Esophagus squamous epithelium (tissue), 5 donors: ENCODE measurements around the gene MEMO1. TPM values are rescaled to one million over a fixed set of nuclear protein-coding genes. Genes with fewer than 3 reads are reported as not detected.
"Not testable (repeated sequence)": the region's sequence is repeated elsewhere in the genome, so short reads cannot be mapped to it uniquely, and the experiment has no call there.

Experiments
- DNase-seq: peaks from one replicate; lab custom pipeline; 2025; lab: John Stamatoyannopoulos, UW
- H3K27ac ChIP-seq, 4 donors: fragments of 200-600 bp; sonication (generic); one replicate each; pipeline ENCODE4 v1.5.1; 2016 to 2019; ENCODE audit warnings: mild to moderate bottlenecking in 1 of 4
- H3K27me3 ChIP-seq, 4 donors: fragments of 200-600 bp; sonication (generic); 1 replicate in 3 of 4; 2 replicates in 1 of 4; pipeline versions ENCODE4 v1.5.1 to v1.6.0; 2017 to 2021; ENCODE audit warnings: antibody characterized with exemption in 1 of 4
- H3K36me3 ChIP-seq, 3 donors: fragments of 200-600 bp; sonication (generic); one replicate each; pipeline ENCODE4 v1.5.1; 2016 to 2019
- H3K4me1 ChIP-seq, 3 donors: fragments of 200-600 bp; sonication (generic); one replicate each; pipeline ENCODE4 v1.5.1; 2017 to 2019
- H3K4me3 ChIP-seq, 4 donors: fragments of 200-600 bp; sonication (generic); 1 replicate in 3 of 4; 2 replicates in 1 of 4; pipeline ENCODE4 v1.5.1; 2016 to 2019; ENCODE audit warnings: mild to moderate bottlenecking in 2 of 4, moderate library complexity in 1 of 4
- H3K9me3 ChIP-seq, 3 donors: fragments of 200-600 bp; sonication (generic); one replicate each; pipeline ENCODE4 v1.5.1; 2016 to 2019
- POLR2A ChIP-seq, 4 donors: fragments of 450-650 bp; IDR thresholded peaks; one replicate each; pipeline ENCODE4 v1.6.1; 2017; ENCODE audit warnings: antibody characterized with exemption in 4 of 4, mild to moderate bottlenecking in 4 of 4, moderate library complexity in 3 of 4
- WGBS, 2 donors: methylation state at CpG; one replicate each; pipeline ENCODE4 v1.1.5; 2018; 5-methylcytosine and 5-hydroxymethylcytosine counted together
- intact Hi-C: fragments of 100-400 bp; cut with DNase I; formaldehyde crosslinking; loops from one replicate; pipeline ENCODE4 v1.15.0; 2022
- total RNA-seq, 4 donors: library from RNA; depleted of rRNA; stranded (reverse); fragments of >200 nt; gene quantifications; one replicate each; pipeline ENCODE4 v1.1.0, GENCODE V29; 2016
- TF ChIP-seq, protein P1 (sequence below), 6 experiments: fragments of 450-650 bp in 4 of 6; fragments of 200-600 bp in 2 of 6; sonication (generic) in 2 of 6; IDR thresholded peaks; one replicate each; pipeline ENCODE4 v1.5.1; 2016 to 2019; ENCODE audit warnings: antibody characterized with exemption in 6 of 6, mild to moderate bottlenecking in 4 of 6, moderate library complexity in 4 of 6
- donor health status: DM: yes; HTN: yes; CAD: no.

Gene MEMO1
- total RNA-seq, 4 donors from 2014 or later, result 32.1 to 61.7 (median 45.0) TPM

DNA sequence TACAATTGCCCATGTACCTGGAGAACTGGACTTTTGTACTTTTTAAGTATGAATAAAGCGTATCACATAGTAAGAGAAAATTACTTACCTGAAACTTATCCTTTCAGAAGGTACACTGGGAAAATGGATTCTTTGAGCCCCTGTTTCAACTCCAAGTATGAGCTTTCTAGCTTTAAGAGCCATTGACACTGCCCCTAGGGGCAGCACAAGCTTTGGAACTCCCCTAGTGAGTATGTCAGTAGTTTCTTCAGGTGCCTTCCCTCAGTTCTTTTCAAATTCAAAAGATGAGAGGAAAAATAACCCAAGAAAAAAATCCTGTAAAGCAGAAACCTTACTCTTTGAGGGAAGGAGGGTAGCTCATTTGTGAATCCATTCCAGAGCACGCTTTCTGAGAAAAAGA is 124.1 kb downstream of the MEMO1 start:
- 95 to 100% methylated on average over 2 of the region's 2 CpGs for WGBS, 2 donors
- H3K4me1 ChIP-seq, result no peaks in the 10 kb centered on the region
- intact Hi-C loops, result no loop called here
- no peak for DNase-seq
- H3K36me3 ChIP-seq, result peaks cover 0 to 33% (median 5%) of the 10 kb centered on the region in 3 donors
- no peak overlapping the region for H3K27ac ChIP-seq
- H3K4me3 ChIP-seq, result no peak overlapping the region
- H3K9me3 ChIP-seq, result no peaks in the 10 kb centered on the region
- H3K27me3 ChIP-seq, result no peaks in the 10 kb centered on the region
- TF ChIP-seq, protein P1, sequence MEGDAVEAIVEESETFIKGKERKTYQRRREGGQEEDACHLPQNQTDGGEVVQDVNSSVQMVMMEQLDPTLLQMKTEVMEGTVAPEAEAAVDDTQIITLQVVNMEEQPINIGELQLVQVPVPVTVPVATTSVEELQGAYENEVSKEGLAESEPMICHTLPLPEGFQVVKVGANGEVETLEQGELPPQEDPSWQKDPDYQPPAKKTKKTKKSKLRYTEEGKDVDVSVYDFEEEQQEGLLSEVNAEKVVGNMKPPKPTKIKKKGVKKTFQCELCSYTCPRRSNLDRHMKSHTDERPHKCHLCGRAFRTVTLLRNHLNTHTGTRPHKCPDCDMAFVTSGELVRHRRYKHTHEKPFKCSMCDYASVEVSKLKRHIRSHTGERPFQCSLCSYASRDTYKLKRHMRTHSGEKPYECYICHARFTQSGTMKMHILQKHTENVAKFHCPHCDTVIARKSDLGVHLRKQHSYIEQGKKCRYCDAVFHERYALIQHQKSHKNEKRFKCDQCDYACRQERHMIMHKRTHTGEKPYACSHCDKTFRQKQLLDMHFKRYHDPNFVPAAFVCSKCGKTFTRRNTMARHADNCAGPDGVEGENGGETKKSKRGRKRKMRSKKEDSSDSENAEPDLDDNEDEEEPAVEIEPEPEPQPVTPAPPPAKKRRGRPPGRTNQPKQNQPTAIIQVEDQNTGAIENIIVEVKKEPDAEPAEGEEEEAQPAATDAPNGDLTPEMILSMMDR (IDR thresholded peaks at IDR 0.05), result peak in 1 of 6 experiments; percentile 29
- no peak for TF ChIP-seq POLR2A (IDR thresholded peaks at IDR 0.05)

DNA sequence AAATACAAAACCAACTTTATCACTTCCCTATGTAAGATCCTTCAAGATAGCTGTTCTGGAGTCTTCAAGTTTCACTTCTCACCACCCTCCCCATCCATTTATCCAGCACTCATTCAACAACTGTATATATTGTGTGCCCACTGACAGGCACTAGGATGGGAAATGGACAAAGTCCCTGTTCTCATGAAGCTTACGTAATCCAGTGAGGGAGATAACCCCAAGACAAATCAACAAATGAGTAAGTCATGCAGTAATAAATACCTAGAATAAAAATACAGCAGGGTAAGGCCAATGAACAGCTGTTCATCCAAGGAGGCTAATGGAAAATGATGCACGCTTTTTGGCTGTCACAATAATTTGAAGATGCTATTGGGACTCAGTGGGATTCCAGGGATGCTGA is 133.8 kb downstream of the MEMO1 start:
- intact Hi-C loops, result no loop called here
- no peaks in the 10 kb centered on the region for H3K27me3 ChIP-seq
- no peak overlapping the region for H3K4me3 ChIP-seq
- no peaks in the 10 kb centered on the region for H3K9me3 ChIP-seq
- H3K27ac ChIP-seq, result no peak overlapping the region
- peaks cover 0 to 33% (median 0%) of the 10 kb centered on the region in 3 donors for H3K36me3 ChIP-seq
- no peak for DNase-seq
- TF ChIP-seq, protein P1 (IDR thresholded peaks at IDR 0.05), result no peak
- TF ChIP-seq POLR2A (IDR thresholded peaks at IDR 0.05), result no peak
- H3K4me1 ChIP-seq, result no peaks in the 10 kb centered on the region
- WGBS, 2 donors, result 94 to 96% methylated on average over 2 of the region's 2 CpGs

DNA sequence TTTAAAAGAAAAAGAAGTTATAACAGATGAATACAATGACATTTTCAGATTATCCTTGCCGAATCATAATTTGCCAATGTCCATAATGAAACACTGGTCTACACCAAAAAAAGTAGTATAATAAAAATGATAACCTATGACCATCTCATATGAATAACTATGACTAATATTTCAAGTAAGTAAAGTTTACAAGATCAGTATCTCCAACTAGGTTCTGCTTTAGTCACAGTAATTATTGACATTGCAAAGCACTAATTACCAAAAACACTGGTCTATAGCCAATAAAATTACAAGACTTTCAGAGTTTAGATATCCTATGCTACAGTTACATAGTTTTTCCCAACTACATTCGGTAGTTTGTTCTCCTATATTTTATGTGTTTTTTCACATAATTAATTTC is 136.7 kb downstream of the MEMO1 start:
- Histone ChIP-seq H3K27ac (no peak overlapping the region), H3K27me3 (no peaks in the 10 kb centered on the region), H3K36me3 (peaks cover 0 to 15% (median 0%) of the 10 kb centered on the region in 3 donors), H3K4me3 (no peak overlapping the region), H3K9me3 (no peaks in the 10 kb centered on the region), H3K4me1 (no peaks in the 10 kb centered on the region)
- intact Hi-C loops, result no loop called here
- no peak for DNase-seq
- no peak for TF ChIP-seq POLR2A (IDR thresholded peaks at IDR 0.05)
- TF ChIP-seq, protein P1 (IDR thresholded peaks at IDR 0.05), result no peak
- 89% methylated on average over 2 of the region's 2 CpGs for WGBS, 2 donors

DNA sequence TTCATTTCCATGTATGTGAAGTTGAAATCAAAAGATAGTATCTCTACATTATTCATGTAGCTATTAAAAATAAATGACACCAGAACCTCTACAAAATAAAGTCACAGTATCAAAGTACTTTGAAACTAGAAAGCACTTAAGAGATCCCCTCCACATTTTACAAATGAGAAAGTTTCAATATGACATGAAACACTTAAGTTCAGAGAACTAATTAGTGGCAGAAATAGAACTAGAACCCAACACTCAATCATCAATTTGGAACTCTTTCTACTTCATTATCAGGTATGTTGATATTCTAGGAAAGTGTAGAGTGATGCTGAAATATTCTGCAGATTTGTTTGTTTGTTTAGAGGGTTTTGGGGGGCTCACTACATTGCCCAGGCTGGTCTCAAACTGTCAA is 145.6 kb downstream of the MEMO1 start:
- no peak for DNase-seq
- Histone ChIP-seq H3K4me1 (no peaks in the 10 kb centered on the region), H3K9me3 (no peaks in the 10 kb centered on the region), H3K4me3 (no peak overlapping the region), H3K27me3 (no peaks in the 10 kb centered on the region), H3K27ac (no peak overlapping the region), H3K36me3 (peaks cover 0 to 12% (median 0%) of the 10 kb centered on the region in 3 donors)
- intact Hi-C loops, result no loop called here
- no peak for TF ChIP-seq POLR2A (IDR thresholded peaks at IDR 0.05)
- TF ChIP-seq, protein P1 (IDR thresholded peaks at IDR 0.05), result no peak

DNA sequence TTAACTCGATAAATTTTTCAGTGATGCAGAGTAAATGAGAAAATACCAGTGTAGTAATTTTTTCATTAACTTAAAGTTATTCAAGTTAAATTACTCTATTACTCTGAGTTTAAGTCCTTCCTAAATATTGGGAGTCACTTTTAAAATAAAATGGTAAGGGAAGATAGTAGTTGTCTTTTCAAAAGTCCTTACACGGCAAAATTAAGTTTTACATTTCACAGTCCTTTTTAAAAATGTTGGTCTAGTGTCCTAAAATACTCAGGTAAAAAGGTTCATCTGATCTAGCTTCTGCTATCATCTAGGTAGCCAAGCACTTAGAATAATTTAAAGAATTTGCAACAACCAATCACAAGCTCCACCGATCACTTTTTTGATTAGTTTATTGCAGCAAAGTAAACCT is 146.9 kb downstream of the MEMO1 start:
- H3K27me3 ChIP-seq, result no peaks in the 10 kb centered on the region
- no peaks in the 10 kb centered on the region for H3K4me1 ChIP-seq
- H3K36me3 ChIP-seq, result peaks cover 0 to 12% (median 0%) of the 10 kb centered on the region in 3 donors
- H3K27ac ChIP-seq, result no peak overlapping the region
- H3K9me3 ChIP-seq, result no peaks in the 10 kb centered on the region
- 100% methylated on average over 3 of the region's 3 CpGs for WGBS, 2 donors
- H3K4me3 ChIP-seq, result no peak overlapping the region
- TF ChIP-seq POLR2A (IDR thresholded peaks at IDR 0.05), result no peak
- TF ChIP-seq, protein P1 (IDR thresholded peaks at IDR 0.05), result no peak
- no peak for DNase-seq
- intact Hi-C loops, result no loop called here

DNA sequence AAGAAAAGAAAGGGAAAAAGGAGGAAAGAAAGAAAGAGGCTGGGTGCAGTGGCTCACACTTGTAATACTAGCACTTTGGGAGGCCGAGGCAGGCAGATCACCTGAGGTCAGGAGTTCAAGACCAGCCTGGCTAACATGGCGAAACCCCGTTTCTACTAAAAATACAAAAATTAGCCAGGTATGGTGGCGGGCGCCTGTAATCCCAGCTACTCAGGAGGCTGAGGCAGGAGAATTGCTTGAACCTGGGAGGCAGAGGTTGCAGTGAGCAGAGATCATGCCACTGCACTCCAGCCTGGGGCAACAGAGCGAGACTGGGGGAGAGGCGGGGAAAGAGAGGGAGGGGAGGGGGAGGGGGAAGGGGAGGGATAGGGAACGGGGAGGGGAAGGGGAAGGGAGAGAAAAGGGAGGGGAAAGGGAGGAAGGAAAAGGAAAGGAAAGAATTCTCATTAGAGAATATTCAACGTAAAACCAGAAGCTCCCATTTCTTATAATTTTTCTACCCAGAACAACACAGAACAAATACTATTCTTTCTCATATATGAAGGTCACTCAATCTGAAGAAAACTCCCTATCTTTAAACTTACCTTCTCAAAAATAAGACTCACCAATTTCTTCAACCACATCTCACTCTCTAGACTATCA is 147.7 kb downstream of the MEMO1 start:
- H3K4me1 ChIP-seq, H3K27ac ChIP-seq, intact Hi-C loops, H3K4me3 ChIP-seq, DNase-seq, H3K9me3 ChIP-seq, H3K27me3 ChIP-seq: not testable (repeated sequence)
- H3K36me3 ChIP-seq, result peaks cover 0 to 12% (median 0%) of the 10 kb centered on the region in 3 donors
- 89 to 93% methylated on average over 9 of the region's 9 CpGs for WGBS, 2 donors
